GM12873 (cell line): ENCODE measurements around the gene LRRC17.

Experiments
- TF ChIP-seq, protein P1 (sequence below): IDR thresholded peaks from 2 replicates; pipeline ENCODE4 v1.5.1; 2012; ENCODE audit warnings: low read depth, mild to moderate bottlenecking, moderate library complexity, low read length, control low read depth; ENCODE audit not compliant: insufficient read depth; ENCODE audit errors: missing control alignments

The LRRC17 gene

DNA sequence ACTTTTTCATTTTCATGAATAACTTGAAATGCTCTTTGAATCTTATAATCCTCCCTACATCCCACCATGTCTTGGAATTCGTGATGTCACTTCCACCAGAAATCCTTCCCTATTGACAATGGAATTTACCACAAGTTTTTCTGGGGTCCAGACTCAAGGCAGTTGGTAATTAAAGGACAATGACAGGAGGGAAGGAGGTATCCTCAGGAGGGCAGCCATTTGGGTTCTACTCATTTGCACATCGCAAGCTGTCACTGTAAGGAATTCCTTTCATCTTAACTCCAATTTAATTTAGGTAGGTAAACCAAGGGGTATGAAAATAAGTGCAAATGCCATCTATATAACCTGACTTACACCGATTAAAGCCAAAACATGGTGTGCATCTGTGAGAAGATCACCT lies 21.9 kb downstream of the LRRC17 start:
- TF ChIP-seq, protein P1, sequence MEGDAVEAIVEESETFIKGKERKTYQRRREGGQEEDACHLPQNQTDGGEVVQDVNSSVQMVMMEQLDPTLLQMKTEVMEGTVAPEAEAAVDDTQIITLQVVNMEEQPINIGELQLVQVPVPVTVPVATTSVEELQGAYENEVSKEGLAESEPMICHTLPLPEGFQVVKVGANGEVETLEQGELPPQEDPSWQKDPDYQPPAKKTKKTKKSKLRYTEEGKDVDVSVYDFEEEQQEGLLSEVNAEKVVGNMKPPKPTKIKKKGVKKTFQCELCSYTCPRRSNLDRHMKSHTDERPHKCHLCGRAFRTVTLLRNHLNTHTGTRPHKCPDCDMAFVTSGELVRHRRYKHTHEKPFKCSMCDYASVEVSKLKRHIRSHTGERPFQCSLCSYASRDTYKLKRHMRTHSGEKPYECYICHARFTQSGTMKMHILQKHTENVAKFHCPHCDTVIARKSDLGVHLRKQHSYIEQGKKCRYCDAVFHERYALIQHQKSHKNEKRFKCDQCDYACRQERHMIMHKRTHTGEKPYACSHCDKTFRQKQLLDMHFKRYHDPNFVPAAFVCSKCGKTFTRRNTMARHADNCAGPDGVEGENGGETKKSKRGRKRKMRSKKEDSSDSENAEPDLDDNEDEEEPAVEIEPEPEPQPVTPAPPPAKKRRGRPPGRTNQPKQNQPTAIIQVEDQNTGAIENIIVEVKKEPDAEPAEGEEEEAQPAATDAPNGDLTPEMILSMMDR, result no peak

DNA sequence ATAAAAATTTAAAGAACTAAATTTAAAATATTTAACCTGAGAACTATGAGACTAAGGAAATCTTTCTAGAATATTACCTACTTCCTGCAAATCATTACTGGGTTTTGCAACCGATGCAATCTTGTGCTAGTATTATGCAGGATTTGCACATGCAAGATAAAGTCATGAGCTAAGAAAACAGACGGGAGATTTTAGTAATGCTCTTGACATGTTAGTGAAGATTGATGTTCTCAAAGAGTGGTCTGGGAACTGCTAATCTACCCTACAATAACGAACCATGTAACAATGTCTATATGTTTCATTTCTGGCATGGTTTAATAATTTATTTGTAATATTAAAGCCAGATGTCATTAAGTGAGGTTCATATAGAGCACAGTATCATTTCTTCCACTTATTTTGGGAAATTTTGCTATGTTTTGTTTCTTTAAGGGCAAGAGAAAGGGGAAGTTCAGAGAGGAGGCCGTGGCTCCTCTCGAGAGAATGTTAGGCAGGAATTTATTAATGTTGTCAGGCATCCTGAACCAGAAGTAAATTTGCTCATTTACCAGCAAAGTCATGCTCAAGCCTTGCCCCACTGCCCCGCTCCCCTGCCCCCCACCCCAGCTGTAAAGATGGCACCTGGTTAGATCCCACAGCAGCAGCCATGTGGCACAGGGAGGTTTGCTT lies 22.8 kb downstream of the LRRC17 start:
- TF ChIP-seq, protein P1, result no peak

DNA sequence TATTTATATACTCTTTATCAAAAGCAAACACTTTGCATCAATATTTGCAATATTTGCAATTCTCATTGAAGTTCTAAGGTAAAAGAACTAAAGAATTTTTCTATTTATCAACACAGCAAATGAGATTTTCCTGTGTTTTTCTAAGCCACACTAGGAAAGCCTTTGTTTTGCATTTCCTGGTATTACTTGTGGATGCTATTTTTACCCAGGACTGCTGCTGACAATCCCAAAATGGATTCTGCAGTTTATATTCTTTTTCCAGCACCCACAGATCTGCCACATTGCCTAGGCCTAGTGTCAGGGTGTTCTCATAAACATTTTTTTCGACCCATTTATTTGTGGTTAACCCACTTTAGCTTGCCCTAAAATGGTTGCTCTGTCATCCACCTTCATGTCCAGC lies 25.9 kb downstream of the LRRC17 start:
- TF ChIP-seq, protein P1, result no peak

DNA sequence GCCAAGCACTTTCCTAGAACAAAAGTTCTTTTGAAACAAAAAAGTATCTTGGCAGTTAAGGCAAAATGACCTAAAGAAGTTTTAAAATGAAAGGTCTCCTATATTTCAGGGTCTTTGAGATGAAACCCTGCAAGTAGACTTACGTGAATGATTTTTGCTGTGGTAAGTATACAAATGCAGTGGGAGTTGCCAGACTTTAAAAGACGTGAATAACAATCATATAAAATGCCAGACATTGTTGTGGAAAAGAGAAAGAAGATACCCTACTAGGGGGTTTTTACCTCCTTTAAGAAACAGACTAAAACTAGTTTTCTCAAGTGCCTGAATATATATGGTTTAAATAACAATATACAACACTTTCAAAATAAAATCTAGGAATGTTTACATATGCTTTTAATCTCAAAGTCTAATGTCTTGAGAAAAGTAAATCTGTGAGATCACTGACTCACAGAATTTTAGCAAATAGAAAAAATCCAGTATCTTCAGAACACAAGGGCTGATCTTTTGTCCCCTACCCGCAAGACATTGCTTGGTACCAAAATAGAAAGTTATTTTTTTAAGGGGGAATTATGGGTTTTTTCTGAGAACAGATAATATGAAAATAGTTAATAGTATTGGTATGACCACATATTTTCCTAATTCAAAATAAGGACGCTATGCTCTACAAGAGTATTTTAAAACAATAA lies 29.5 kb downstream of the LRRC17 start:
- TF ChIP-seq, protein P1, result no peak

DNA sequence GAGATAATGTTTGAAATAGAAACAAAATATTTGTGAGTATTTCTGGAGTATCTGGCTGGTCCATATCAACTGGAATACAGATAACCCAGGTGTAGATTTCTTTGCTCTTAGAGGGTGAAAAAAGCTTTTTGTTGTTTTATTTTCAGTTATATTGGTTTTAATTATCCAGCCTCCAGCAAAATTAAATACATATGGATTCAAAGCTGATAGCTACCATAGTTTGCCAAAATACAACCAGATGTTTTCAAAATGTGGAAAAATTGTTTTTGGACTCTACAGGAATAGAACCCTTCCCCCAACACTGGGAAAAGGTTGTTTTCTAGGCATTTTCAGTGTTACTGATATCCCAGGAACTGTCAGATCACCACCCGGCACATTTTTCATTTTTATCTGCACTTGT lies 30.1 kb downstream of the LRRC17 start:
- TF ChIP-seq, protein P1, result no peak

DNA sequence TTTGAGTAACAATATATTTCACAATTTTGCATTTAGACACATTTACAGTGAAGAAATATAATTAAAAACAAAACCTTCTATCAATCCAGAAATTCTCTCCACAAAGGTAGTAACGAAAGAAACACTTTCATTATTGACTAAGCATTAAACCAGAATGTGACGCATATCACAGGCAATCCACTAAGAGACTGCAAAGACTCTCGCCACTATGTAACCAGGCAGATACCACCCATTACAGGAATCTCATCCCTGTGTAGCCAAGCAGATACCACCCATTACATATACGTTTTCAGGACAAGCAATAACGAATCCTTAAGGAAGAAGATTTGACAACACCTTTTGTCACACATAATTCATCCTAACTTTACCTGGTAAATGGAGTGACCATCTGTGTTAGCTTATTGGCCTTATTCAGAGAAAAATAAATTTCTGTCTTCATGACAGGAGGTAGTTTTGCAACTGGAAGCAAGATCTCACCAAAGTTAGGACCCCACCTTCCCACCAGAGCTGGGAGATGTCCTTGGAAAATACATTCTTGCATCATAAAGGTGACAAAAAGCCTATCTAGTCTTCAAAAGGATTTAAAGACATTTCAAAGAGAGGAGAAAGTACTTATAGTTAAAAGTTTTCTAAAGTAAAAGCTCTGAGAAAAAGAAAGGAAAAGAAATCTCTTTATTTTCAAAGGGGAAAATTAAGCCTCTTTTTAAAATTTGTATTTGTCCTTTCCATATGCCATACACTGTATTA lies 30.8 kb downstream of the LRRC17 start:
- TF ChIP-seq, protein P1, result no peak

DNA sequence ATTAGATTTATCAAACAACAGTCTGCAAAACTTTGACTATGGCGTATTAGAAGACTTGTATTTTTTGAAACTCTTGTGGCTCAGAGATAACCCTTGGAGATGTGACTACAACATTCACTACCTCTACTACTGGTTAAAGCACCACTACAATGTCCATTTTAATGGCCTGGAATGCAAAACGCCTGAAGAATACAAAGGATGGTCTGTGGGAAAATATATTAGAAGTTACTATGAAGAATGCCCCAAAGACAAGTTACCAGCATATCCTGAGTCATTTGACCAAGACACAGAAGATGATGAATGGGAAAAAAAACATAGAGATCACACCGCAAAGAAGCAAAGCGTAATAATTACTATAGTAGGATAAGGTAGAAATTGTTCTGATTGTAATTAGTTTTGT lies 31.4 kb downstream of the LRRC17 start:
- TF ChIP-seq, protein P1, result no peak
